Activated CD8-positive, alpha-beta T cell treated with anti-CD3 and anti-CD28 coated beads, Interleukin-2, amount 10 ng/mL, durations not matched to agents 7 days and 5 days (primary cell): ENCODE data around the gene ZNF735. TPM values are rescaled to one million over a fixed set of nuclear protein-coding genes. Genes with fewer than 3 reads are reported as not detected.
"Not testable (repeated sequence)": the region's sequence is repeated elsewhere in the genome, so short reads cannot be mapped to it uniquely, and the experiment has no call there.

Source experiments
- ATAC-seq: fragments of 150-1000 bp; cut with Tn5 transposase; one replicate; pipeline ENCODE4 v1.10.0; 2021; ENCODE audit warnings: moderate library complexity
- CTCF ChIA-PET: fragments of 350-600 bp; sonication (Branson Sonifier 250); formaldehyde crosslinking; loops from one replicate; lab custom pipeline; 2021; ENCODE audit warnings: antibody characterized with exemption; lab: Charles Lee
- POLR2A ChIA-PET: fragments of 350-600 bp; sonication (Branson Sonifier 250); formaldehyde crosslinking; loops from one replicate; lab custom pipeline; 2021; ENCODE audit warnings: antibody characterized with exemption; lab: Charles Lee
- DNase-seq: peaks from one replicate; pipeline ENCODE4 v3.0.0-alpha.2; 2020
- H3K27ac Mint-ChIP-seq: one replicate; pipeline ENCODE4 v1.8.0; 2021; ENCODE audit warnings: mild to moderate bottlenecking, mixed read lengths
- H3K27me3 Mint-ChIP-seq: one replicate; pipeline ENCODE4 v1.8.0; 2021; ENCODE audit warnings: low read depth, mixed read lengths
- H3K36me3 Mint-ChIP-seq: one replicate; pipeline ENCODE4 v1.8.0; 2021; ENCODE audit warnings: low read depth, mixed read lengths
- H3K4me1 Mint-ChIP-seq: one replicate; pipeline ENCODE4 v1.8.0; 2021; ENCODE audit warnings: low read depth, mixed read lengths
- H3K4me3 Mint-ChIP-seq: one replicate; pipeline ENCODE4 v1.8.0; 2021; ENCODE audit warnings: mild to moderate bottlenecking, mixed read lengths
- H3K9me3 Mint-ChIP-seq: one replicate; pipeline ENCODE4 v1.8.0; 2022; ENCODE audit warnings: mixed read lengths; ENCODE audit not compliant: insufficient read depth
- total RNA-seq, 2 experiments: library from RNA; stranded (reverse); gene quantifications; one replicate each; pipeline ENCODE4 v1.2.3, GENCODE V29; 2021

The ZNF735 gene
- total RNA-seq, result not detected

- Mint-ChIP-seq H3K27ac (no peak within 1 kb of the TSS), H3K27me3 (no peaks in the 10 kb centered on the region), H3K9me3 (peaks cover 12% of the 10 kb centered on the region), H3K36me3 (no peaks in the 10 kb centered on the region), H3K4me3 (no peak within 1 kb of the TSS), H3K4me1 (no peaks in the 10 kb centered on the region)
- ATAC-seq (no peak), DNase-seq (no peak)
- ChIA-PET POLR2A (no interaction called here), CTCF (no interaction called here)
Observed at GRCh38 chr7:64206903-64207302, at the start of gene ZNF735. Gene ZNF735, plus strand, starts transcription at chr7:64207203. Its CDS starts 0 bp downstream, at chr7:64207203.

GRCh38 chr7:64170974-64171373, 36.0 kb upstream of the ZNF735 start:
- POLR2A ChIA-PET, CTCF ChIA-PET, H3K36me3 Mint-ChIP-seq, H3K27me3 Mint-ChIP-seq, DNase-seq, H3K4me1 Mint-ChIP-seq, ATAC-seq, H3K27ac Mint-ChIP-seq, H3K4me3 Mint-ChIP-seq: not testable (repeated sequence)
- peaks cover 28% of the 10 kb centered on the region for H3K9me3 Mint-ChIP-seq

GRCh38 chr7:64174328-64174727, 32.7 kb upstream of the ZNF735 start:
- DNase-seq, result no peak
- Mint-ChIP-seq H3K9me3 (peaks cover 30% of the 10 kb centered on the region), H3K4me1 (no peaks in the 10 kb centered on the region), H3K36me3 (no peaks in the 10 kb centered on the region), H3K27ac (no peak overlapping the region), H3K4me3 (no peak overlapping the region), H3K27me3 (no peaks in the 10 kb centered on the region)
- ChIA-PET CTCF (no interaction called here), POLR2A (no interaction called here)
- ATAC-seq, result no peak

- no peak overlapping the region for H3K27ac Mint-ChIP-seq
- no peak for ATAC-seq
- ChIA-PET POLR2A (no interaction called here), CTCF (no interaction called here)
- no peak for DNase-seq
- no peaks in the 10 kb centered on the region for H3K27me3 Mint-ChIP-seq
- H3K4me1 Mint-ChIP-seq, result no peaks in the 10 kb centered on the region
- peaks cover 30% of the 10 kb centered on the region for H3K9me3 Mint-ChIP-seq
- H3K4me3 Mint-ChIP-seq, result no peak overlapping the region
- no peaks in the 10 kb centered on the region for H3K36me3 Mint-ChIP-seq
Observed at GRCh38 chr7:64174941-64175340, 32.1 kb upstream of the ZNF735 start.

- Mint-ChIP-seq H3K4me3 (no peak overlapping the region), H3K27me3 (no peaks in the 10 kb centered on the region), H3K36me3 (no peaks in the 10 kb centered on the region), H3K4me1 (no peaks in the 10 kb centered on the region), H3K27ac (no peak overlapping the region), H3K9me3 (peaks cover 17% of the 10 kb centered on the region)
- ATAC-seq, result no peak
- no peak for DNase-seq
- ChIA-PET POLR2A (no interaction called here), CTCF (no interaction called here)
Observed at GRCh38 chr7:64180989-64181388, 26.0 kb upstream of the ZNF735 start.

- Mint-ChIP-seq H3K4me3 (no peak overlapping the region), H3K27ac (no peak overlapping the region), H3K36me3 (no peaks in the 10 kb centered on the region), H3K27me3 (no peaks in the 10 kb centered on the region), H3K4me1 (no peaks in the 10 kb centered on the region), H3K9me3 (peaks cover 17% of the 10 kb centered on the region)
- CTCF ChIA-PET, result no interaction called here
- ATAC-seq, result no peak
- no peak for DNase-seq
- POLR2A ChIA-PET, result interaction anchor here (0.6 kb wide), 1 partner anchor 721 kb away, joined by 3 read pairs; the partner anchor contains the start of gene ZNF273
Observed at GRCh38 chr7:64181586-64181985, 25.4 kb upstream of the ZNF735 start.

- CTCF ChIA-PET, result no interaction called here
- DNase-seq, result no peak
- H3K36me3 Mint-ChIP-seq, result no peaks in the 10 kb centered on the region
- H3K9me3 Mint-ChIP-seq, result peaks cover 18% of the 10 kb centered on the region
- no peak for ATAC-seq
- POLR2A ChIA-PET, result interaction anchor here (0.6 kb wide), 1 partner anchor 721 kb away, joined by 3 read pairs; the partner anchor contains the start of gene ZNF273
- no peaks in the 10 kb centered on the region for H3K27me3 Mint-ChIP-seq
- no peaks in the 10 kb centered on the region for H3K4me1 Mint-ChIP-seq
- H3K4me3 Mint-ChIP-seq, result no peak overlapping the region
- no peak overlapping the region for H3K27ac Mint-ChIP-seq
Observed at GRCh38 chr7:64182036-64182790, 24.8 kb upstream of the ZNF735 start.

- H3K27me3 Mint-ChIP-seq, result no peaks in the 10 kb centered on the region
- no peak overlapping the region for H3K27ac Mint-ChIP-seq
- ChIA-PET CTCF (no interaction called here), POLR2A (no interaction called here)
- peaks cover 16% of the 10 kb centered on the region for H3K9me3 Mint-ChIP-seq
- no peaks in the 10 kb centered on the region for H3K36me3 Mint-ChIP-seq
- ATAC-seq (no peak), DNase-seq (no peak)
- no peak overlapping the region for H3K4me3 Mint-ChIP-seq
- no peaks in the 10 kb centered on the region for H3K4me1 Mint-ChIP-seq
Observed at GRCh38 chr7:64183126-64183742, 23.8 kb upstream of the ZNF735 start.

GRCh38 chr7:64183827-64184372, 23.1 kb upstream of the ZNF735 start:
- POLR2A ChIA-PET, result no interaction called here
- no peaks in the 10 kb centered on the region for H3K36me3 Mint-ChIP-seq
- H3K27ac Mint-ChIP-seq, result no peak overlapping the region
- DNase-seq (no peak), ATAC-seq (no peak)
- no peak overlapping the region for H3K4me3 Mint-ChIP-seq
- CTCF ChIA-PET, result no interaction called here
- H3K9me3 Mint-ChIP-seq, result peaks cover 12% of the 10 kb centered on the region
- H3K27me3 Mint-ChIP-seq, result no peaks in the 10 kb centered on the region
- no peaks in the 10 kb centered on the region for H3K4me1 Mint-ChIP-seq

- no peaks in the 10 kb centered on the region for H3K27me3 Mint-ChIP-seq
- ATAC-seq (no peak), DNase-seq (no peak)
- ChIA-PET CTCF (no interaction called here), POLR2A (no interaction called here)
- H3K36me3 Mint-ChIP-seq, result no peaks in the 10 kb centered on the region
- H3K9me3 Mint-ChIP-seq, result peaks cover 12% of the 10 kb centered on the region
- no peak overlapping the region for H3K4me3 Mint-ChIP-seq
- H3K27ac Mint-ChIP-seq, result no peak overlapping the region
- no peaks in the 10 kb centered on the region for H3K4me1 Mint-ChIP-seq
Observed at GRCh38 chr7:64184376-64184775, 22.6 kb upstream of the ZNF735 start.

- Mint-ChIP-seq H3K4me3 (no peak overlapping the region), H3K9me3 (peaks cover 9% of the 10 kb centered on the region), H3K36me3 (no peaks in the 10 kb centered on the region), H3K27ac (no peak overlapping the region), H3K27me3 (no peaks in the 10 kb centered on the region), H3K4me1 (no peaks in the 10 kb centered on the region)
- no peak for DNase-seq
- ChIA-PET POLR2A (no interaction called here), CTCF (no interaction called here)
- no peak for ATAC-seq
Observed at GRCh38 chr7:64187408-64187807, 19.6 kb upstream of the ZNF735 start.

GRCh38 chr7:64192148-64192704, 14.8 kb upstream of the ZNF735 start:
- peaks cover 13% of the 10 kb centered on the region for H3K9me3 Mint-ChIP-seq
- H3K4me3 Mint-ChIP-seq, result no peak overlapping the region
- no peak overlapping the region for H3K27ac Mint-ChIP-seq
- H3K36me3 Mint-ChIP-seq, result no peaks in the 10 kb centered on the region
- H3K27me3 Mint-ChIP-seq, result no peaks in the 10 kb centered on the region
- POLR2A ChIA-PET, result no interaction called here
- CTCF ChIA-PET, result no interaction called here
- H3K4me1 Mint-ChIP-seq, result no peaks in the 10 kb centered on the region
- ATAC-seq (no peak), DNase-seq (no peak)
